Activated CD4-positive, alpha-beta T cell treated with anti-CD3 and anti-CD28 coated beads for 1 hour (primary cell): ENCODE measurements around the gene RAB3B.

ENCODE experiments used
- DNase-seq: peaks from one replicate; pipeline ENCODE4 v3.0.0-alpha.2; 2020

The RAB3B gene

GRCh38 chr1:51867479-51868232 lies 122.8 kb downstream of the RAB3B start:
- no peak for DNase-seq

GRCh38 chr1:51863384-51863783 lies 127.1 kb downstream of the RAB3B start:
- DNase-seq, result no peak

GRCh38 chr1:51861669-51862068 lies 128.8 kb downstream of the RAB3B start:
- DNase-seq, result no peak

GRCh38 chr1:51859735-51860134 lies 130.8 kb downstream of the RAB3B start:
- DNase-seq, result no peak

GRCh38 chr1:51859333-51859732 lies 131.2 kb downstream of the RAB3B start:
- DNase-seq, result no peak

- no peak for DNase-seq
Measured at GRCh38 chr1:51858892-51859291, 131.6 kb downstream of the RAB3B start.
